Measurements from ENCODE around the gene APOE. TPM values are rescaled to one million over a fixed set of nuclear protein-coding genes. Genes with fewer than 3 reads are reported as not detected.
A peak's percentile ranks its signal among the peaks of the same experiment; 100 is the strongest.

APOE gene
- total and polyA plus RNA-seq, 2 of the 8 experiments (the other 6 are each of a cell fraction or from before 2014, with no cell fraction given), result 629 to 1,258 TPM

DNA sequence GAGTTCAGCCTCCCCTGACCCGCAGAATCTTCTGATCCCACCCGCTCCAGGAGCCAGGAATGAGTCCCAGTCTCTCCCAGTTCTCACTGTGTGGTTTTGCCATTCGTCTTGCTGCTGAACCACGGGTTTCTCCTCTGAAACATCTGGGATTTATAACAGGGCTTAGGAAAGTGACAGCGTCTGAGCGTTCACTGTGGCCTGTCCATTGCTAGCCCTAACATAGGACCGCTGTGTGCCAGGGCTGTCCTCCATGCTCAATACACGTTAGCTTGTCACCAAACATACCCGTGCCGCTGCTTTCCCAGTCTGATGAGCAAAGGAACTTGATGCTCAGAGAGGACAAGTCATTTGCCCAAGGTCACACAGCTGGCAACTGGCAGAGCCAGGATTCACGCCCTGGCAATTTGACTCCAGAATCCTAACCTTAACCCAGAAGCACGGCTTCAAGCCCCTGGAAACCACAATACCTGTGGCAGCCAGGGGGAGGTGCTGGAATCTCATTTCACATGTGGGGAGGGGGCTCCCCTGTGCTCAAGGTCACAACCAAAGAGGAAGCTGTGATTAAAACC is 1.1 kb upstream of the APOE start (continued):
- TF ChIP-seq, protein P1, sequence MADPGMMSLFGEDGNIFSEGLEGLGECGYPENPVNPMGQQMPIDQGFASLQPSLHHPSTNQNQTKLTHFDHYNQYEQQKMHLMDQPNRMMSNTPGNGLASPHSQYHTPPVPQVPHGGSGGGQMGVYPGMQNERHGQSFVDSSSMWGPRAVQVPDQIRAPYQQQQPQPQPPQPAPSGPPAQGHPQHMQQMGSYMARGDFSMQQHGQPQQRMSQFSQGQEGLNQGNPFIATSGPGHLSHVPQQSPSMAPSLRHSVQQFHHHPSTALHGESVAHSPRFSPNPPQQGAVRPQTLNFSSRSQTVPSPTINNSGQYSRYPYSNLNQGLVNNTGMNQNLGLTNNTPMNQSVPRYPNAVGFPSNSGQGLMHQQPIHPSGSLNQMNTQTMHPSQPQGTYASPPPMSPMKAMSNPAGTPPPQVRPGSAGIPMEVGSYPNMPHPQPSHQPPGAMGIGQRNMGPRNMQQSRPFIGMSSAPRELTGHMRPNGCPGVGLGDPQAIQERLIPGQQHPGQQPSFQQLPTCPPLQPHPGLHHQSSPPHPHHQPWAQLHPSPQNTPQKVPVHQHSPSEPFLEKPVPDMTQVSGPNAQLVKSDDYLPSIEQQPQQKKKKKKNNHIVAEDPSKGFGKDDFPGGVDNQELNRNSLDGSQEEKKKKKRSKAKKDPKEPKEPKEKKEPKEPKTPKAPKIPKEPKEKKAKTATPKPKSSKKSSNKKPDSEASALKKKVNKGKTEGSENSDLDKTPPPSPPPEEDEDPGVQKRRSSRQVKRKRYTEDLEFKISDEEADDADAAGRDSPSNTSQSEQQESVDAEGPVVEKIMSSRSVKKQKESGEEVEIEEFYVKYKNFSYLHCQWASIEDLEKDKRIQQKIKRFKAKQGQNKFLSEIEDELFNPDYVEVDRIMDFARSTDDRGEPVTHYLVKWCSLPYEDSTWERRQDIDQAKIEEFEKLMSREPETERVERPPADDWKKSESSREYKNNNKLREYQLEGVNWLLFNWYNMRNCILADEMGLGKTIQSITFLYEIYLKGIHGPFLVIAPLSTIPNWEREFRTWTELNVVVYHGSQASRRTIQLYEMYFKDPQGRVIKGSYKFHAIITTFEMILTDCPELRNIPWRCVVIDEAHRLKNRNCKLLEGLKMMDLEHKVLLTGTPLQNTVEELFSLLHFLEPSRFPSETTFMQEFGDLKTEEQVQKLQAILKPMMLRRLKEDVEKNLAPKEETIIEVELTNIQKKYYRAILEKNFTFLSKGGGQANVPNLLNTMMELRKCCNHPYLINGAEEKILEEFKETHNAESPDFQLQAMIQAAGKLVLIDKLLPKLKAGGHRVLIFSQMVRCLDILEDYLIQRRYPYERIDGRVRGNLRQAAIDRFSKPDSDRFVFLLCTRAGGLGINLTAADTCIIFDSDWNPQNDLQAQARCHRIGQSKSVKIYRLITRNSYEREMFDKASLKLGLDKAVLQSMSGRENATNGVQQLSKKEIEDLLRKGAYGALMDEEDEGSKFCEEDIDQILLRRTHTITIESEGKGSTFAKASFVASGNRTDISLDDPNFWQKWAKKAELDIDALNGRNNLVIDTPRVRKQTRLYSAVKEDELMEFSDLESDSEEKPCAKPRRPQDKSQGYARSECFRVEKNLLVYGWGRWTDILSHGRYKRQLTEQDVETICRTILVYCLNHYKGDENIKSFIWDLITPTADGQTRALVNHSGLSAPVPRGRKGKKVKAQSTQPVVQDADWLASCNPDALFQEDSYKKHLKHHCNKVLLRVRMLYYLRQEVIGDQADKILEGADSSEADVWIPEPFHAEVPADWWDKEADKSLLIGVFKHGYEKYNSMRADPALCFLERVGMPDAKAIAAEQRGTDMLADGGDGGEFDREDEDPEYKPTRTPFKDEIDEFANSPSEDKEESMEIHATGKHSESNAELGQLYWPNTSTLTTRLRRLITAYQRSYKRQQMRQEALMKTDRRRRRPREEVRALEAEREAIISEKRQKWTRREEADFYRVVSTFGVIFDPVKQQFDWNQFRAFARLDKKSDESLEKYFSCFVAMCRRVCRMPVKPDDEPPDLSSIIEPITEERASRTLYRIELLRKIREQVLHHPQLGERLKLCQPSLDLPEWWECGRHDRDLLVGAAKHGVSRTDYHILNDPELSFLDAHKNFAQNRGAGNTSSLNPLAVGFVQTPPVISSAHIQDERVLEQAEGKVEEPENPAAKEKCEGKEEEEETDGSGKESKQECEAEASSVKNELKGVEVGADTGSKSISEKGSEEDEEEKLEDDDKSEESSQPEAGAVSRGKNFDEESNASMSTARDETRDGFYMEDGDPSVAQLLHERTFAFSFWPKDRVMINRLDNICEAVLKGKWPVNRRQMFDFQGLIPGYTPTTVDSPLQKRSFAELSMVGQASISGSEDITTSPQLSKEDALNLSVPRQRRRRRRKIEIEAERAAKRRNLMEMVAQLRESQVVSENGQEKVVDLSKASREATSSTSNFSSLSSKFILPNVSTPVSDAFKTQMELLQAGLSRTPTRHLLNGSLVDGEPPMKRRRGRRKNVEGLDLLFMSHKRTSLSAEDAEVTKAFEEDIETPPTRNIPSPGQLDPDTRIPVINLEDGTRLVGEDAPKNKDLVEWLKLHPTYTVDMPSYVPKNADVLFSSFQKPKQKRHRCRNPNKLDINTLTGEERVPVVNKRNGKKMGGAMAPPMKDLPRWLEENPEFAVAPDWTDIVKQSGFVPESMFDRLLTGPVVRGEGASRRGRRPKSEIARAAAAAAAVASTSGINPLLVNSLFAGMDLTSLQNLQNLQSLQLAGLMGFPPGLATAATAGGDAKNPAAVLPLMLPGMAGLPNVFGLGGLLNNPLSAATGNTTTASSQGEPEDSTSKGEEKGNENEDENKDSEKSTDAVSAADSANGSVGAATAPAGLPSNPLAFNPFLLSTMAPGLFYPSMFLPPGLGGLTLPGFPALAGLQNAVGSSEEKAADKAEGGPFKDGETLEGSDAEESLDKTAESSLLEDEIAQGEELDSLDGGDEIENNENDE (IDR thresholded peaks at IDR 0.05; ENCODE audit: insufficient replicate concordance, low read length), result no peak
- TF ChIP-seq, protein P2, sequence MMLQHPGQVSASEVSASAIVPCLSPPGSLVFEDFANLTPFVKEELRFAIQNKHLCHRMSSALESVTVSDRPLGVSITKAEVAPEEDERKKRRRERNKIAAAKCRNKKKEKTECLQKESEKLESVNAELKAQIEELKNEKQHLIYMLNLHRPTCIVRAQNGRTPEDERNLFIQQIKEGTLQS (IDR thresholded peaks at IDR 0.05; ENCODE audit: insufficient read depth, low read depth, low read length), result no peak
- TF ChIP-seq SIN3A (conservative IDR thresholded peaks at IDR 0.05 in 1 of 2, IDR thresholded peaks at IDR 0.05 in 1 of 2; ENCODE audit: low read depth in 1 of 2, low read length in 2 of 2) (no peak), MAFK (IDR thresholded peaks at IDR 0.05; ENCODE audit: low read depth, low read length) (no peak), BRCA1 (IDR thresholded peaks at IDR 0.05; ENCODE audit: low read depth, low read length) (no peak), CHD1 (IDR thresholded peaks at IDR 0.05; ENCODE audit: low read depth, low read length) (no peak), TCF12 (IDR thresholded peaks at IDR 0.05; ENCODE audit: low read depth, low read length) (0 out of 2 replicates have a peak, but pooled peaks have one; percentile 4)
- TF ChIP-seq, protein P3, sequence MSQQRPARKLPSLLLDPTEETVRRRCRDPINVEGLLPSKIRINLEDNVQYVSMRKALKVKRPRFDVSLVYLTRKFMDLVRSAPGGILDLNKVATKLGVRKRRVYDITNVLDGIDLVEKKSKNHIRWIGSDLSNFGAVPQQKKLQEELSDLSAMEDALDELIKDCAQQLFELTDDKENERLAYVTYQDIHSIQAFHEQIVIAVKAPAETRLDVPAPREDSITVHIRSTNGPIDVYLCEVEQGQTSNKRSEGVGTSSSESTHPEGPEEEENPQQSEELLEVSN (IDR thresholded peaks at IDR 0.05), result no peak

Data from H1 (cell line).